HG02884 (cell line): ENCODE measurements around the gene LAMC1.

ENCODE experiments used
- ATAC-seq: cut with Tn5 transposase; IDR thresholded peaks from one replicate; pipeline ENCODE4 v1.9.1; 2021; ENCODE audit warnings: mild to moderate bottlenecking, moderate library complexity; ENCODE audit not compliant: unreplicated experiment

Gene LAMC1

DNA sequence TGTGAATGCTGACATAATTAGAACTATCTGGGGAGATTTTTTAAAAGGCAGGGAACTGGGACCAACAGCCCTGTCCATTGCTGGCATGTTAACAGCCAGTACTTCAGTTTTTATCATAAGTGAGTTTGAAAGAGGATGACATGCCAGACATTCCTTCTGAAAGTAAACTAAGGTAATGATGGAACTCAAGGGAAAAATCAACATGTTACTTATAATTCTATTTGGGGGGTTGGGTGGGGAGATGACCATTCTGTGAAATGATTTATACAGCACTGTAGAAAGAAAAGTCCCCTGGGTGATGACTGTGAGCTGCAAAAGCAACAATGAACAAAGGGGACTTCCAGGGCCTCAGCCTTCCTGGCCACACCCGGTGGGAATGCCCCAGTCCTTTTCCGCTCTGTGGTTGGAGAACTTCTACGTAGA is 157.4 kb downstream of the LAMC1 start:
- ATAC-seq, result no peak

DNA sequence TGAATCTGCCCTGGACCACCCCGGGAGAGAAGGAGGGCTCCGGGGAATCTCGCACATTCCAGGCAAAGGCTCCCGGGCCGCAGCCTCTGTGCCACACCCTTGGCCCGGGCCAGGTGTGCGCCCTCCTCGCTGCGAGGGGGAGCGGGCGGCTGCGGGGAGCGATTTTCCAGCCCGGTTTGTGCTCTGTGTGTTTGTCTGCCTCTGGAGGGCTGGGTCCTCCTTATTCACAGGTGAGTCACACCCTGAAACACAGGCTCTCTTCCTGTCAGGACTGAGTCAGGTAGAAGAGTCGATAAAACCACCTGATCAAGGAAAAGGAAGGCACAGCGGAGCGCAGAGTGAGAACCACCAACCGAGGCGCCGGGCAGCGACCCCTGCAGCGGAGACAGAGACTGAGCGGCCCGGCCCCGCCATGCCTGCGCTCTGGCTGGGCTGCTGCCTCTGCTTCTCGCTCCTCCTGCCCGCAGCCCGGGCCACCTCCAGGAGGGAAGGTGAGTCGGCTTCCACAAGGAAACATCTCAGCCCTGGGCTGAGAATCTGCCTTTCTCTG is 162.8 kb downstream of the LAMC1 start, which contains the start of gene LAMC2:
LAMC2 (plus strand) TSS at position 324 of the 550 bp plus-strand sequence; CDS start at position 413, 89 bp downstream.
- no peak for ATAC-seq

DNA sequence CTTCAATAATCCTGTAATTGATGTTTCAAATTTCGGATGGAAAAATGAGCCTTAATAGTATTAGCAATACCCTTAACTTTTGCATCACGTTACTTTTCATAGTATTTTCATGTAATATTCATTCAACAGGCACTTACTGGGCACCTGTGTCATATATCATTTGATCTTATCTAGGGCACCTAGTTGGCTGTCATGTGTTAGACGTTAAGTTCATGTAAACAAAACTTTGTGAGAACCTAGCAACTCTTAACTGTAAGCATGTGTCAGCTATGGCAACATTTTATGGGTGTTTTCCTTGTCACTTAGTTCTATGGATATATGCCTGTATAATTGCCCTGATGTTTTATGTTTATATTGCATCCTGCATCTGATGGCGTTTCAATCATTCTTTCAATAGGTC is 163.6 kb downstream of the LAMC1 start:
- no peak for ATAC-seq

DNA sequence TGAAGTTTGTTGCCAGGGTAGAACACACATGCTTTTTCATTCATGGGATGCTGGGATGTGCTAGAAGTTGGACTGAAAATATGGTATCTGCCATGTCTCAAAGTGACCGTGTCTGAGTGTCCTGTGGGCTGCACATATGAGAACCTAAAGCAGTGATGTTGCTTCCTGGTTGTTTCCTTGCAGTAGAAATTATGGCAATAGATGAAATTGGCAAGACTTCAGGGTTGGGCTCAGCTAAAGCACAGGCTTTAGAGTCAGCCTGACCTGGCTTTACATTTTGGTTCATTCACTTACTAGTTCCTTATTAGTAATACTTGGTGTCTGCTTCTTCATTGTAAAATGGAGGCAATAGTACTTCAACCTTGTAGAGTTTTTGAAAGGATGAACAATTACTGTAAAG is 165.0 kb downstream of the LAMC1 start:
- ATAC-seq, result no peak

DNA sequence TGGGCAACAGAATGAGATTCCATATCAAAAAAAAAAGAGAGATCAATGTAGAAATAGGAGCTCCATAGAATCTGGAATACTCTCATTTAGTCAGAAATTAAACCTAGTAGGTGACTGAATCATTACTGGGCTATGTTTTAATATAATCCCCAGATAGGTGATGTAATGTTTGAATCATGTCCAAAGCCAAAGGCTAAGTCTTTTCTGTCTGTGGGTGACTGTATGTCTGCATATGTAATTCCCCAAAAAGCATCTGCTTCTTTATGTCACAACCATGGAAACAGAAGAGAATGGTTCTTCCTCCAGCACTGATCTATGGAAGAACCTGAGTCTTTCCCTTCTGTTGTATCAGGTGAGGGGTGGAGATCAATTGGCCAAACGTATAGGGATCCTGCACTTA is 168.6 kb downstream of the LAMC1 start:
- ATAC-seq, result no peak

DNA sequence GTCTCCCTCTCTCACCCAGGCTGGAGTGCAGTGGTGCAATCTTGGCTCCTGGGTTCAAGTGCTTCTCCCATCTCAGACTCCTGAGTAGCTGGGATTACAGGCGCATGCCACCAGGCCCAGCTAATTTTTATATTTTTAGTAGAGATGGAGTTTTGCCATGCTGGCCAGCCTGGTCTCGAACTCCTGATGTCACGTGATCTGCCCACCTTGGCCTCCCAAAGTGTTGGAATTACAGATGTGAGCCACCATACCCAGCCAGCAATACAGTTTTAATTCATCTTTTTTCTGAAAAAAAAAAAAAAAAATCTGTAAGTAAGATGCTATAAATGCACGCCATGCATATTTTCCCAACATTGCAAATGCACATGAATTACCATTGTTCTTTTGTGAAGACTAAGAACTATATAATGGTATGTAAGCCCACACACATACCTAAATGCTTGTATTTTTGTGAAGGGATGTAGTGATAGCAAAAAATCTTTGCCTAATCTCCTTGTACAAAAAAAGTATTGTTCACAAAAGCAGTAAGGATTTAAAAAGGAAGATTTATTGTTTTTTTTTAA is 170.8 kb downstream of the LAMC1 start:
- no peak for ATAC-seq

DNA sequence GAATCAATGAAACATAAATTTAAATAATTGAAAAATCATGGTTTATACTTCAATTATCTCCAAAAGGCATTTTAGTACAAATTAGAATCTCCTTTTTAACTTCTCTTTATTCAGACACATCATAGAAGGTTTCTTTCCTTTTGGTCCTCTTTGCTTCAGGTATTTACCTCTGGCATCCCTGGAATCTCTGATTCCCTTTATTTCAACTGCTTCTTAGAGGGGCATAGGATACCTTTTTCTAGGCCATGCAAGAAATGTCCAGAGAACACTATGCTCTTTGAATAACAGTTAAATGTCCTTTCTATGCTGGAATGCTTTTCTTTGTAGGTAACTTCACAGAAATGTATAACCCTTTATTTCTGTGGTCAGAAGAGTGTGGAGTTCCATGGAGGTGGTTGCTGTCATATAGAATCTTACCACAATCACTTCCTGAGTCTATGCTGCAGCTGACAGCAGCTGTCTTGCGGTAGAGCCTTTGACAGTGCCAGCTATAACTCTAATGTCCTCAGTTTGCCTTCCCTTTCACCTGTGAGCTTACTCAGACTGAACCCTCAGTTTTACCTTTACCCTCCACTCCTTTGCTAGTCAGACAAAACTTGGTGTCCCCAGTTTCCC is 171.4 kb downstream of the LAMC1 start:
- peak; percentile 94 for ATAC-seq

DNA sequence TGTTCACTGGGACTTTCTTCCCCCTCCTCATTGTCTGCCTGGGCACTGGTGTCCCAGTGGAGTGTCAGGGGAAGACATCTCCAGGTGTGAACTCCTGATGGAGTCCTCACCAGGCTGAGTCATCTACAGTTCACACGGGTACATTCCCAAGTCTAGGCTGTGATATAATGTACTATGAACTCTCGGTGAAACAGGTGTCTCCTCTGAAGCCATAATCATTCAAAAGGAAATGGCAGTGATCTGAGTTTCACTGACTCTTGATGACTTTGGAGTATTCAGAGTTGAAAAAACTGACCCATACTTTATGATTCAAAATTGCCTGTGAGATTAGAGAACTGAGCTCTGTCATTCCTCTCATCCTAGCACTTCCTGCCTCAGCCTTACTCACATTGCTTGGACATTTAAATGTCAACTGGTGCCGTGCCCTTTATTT is 171.9 kb downstream of the LAMC1 start:
- ATAC-seq, result peak; percentile 37
